ENCODE measurements around the gene PFKL.

Gene PFKL

DNA sequence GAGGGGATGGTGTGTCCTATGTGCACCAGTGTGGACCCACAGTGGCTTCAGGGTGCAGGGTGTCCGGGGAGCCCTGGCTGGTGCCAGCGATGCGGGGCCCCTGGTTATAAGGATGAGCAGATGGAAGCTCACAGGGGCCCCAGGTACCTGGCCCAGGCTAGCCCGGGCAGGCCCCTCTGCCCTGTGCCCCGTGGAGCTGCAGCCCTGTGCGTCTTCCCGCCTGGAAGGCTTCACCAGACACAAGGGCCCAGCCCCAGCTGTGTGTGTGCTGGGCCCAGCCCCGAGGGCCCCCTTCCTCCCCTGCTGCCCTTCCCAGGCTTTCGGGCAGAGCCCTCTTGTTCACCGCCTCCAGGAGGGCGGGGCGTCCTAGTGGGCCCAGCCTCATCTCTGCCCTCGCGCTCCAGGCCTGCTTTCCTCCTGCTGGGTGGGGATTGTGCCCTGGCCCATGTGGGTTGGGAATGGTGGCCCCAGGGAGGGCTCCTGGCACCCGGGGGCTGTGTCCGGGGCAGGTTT, 15.9 kb downstream of the PFKL start:
- DNase-seq (ENCODE audit: insufficient read length, low spot score) (no peak), FAIRE-seq (no peak)
- TF ChIP-seq, protein P1, sequence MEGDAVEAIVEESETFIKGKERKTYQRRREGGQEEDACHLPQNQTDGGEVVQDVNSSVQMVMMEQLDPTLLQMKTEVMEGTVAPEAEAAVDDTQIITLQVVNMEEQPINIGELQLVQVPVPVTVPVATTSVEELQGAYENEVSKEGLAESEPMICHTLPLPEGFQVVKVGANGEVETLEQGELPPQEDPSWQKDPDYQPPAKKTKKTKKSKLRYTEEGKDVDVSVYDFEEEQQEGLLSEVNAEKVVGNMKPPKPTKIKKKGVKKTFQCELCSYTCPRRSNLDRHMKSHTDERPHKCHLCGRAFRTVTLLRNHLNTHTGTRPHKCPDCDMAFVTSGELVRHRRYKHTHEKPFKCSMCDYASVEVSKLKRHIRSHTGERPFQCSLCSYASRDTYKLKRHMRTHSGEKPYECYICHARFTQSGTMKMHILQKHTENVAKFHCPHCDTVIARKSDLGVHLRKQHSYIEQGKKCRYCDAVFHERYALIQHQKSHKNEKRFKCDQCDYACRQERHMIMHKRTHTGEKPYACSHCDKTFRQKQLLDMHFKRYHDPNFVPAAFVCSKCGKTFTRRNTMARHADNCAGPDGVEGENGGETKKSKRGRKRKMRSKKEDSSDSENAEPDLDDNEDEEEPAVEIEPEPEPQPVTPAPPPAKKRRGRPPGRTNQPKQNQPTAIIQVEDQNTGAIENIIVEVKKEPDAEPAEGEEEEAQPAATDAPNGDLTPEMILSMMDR (IDR thresholded peaks at IDR 0.05; ENCODE audit: insufficient read depth, missing control alignments): no peak

DNA sequence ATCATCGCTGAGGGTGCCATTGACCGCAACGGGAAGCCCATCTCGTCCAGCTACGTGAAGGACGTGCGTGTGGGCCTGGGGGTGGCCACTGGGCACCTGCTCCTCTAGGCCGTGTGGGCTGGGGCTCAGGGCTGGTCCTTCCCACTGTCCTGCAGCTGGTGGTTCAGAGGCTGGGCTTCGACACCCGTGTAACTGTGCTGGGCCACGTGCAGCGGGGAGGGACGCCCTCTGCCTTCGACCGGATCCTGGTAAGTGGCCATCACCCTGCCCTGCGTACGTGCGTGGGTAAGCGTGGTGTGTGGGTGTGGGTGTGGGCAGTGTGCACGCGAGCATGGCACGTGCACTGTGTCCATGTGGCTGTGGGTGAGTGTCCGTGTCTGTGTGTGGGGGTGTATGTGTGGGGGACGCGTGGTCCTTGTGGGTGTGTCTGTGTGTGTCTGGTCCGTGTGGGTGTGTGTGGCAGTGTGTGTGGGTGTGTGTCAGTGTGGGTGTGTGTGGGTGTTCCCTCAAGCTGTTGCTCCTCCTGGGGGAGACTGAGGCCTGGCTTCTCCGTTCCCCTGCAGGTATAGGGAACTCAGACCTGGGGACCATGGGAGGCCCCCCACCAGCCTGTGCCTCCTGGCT, 16.5 kb downstream of the PFKL start:
- FAIRE-seq: no peak
- DNase-seq (ENCODE audit: insufficient read length, low spot score): no peak
- TF ChIP-seq, protein P1 (IDR thresholded peaks at IDR 0.05; ENCODE audit: insufficient read depth, missing control alignments): no peak

DNA sequence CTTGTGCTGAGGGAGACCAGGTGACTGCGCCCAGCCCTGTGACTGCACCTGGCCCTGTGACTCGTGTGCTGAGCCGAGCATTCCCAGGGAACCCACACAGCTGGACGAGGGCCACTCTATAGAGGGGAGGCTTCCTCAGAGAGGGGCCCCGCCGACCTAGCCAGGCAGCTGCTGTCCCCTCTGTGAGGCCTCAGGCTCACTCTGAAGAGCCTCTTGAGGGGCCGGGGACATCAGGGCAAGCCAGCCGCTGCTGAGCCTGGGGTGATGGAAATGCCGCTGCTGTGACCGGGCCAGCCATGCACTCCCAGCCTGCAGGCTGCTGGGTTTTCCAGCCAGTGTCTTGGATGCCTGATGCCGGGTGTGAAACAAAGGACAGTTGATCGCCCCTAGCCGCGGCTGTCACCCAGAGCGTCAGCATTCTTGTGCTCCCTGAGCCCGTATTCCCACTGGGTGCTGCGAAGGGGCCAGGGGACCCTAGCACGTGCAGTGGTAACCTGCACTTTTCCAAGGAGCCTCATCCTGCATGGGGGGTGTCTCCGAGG, 17.5 kb downstream of the PFKL start:
- TF ChIP-seq, protein P1 (IDR thresholded peaks at IDR 0.05; ENCODE audit: insufficient read depth, missing control alignments): no peak
- no peak for DNase-seq (ENCODE audit: insufficient read length, low spot score)
- no peak for FAIRE-seq

DNA sequence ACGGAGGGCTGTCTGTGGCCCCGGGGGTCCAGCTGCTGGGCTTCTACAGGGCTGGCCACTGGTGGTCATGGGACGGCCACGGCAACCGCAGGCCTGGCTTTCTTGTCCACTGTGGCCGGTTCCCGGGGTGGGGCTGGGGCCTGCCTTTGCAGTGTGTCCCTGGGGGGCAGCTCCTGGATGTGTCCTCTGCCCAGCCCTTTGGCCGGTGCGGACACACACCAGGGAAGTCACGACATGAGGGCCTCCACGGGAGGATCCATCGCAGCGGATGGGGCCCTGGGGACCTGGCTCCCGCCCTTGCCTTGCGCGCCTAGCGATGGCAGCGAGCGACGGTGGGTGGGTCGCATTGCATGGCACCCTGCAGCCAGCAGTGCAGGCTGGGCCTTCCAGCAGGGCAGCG, 18.0 kb downstream of the PFKL start:
- FAIRE-seq (no peak), DNase-seq (ENCODE audit: insufficient read length, low spot score) (no peak)
- TF ChIP-seq, protein P1 (IDR thresholded peaks at IDR 0.05; ENCODE audit: insufficient read depth, missing control alignments): no peak

DNA sequence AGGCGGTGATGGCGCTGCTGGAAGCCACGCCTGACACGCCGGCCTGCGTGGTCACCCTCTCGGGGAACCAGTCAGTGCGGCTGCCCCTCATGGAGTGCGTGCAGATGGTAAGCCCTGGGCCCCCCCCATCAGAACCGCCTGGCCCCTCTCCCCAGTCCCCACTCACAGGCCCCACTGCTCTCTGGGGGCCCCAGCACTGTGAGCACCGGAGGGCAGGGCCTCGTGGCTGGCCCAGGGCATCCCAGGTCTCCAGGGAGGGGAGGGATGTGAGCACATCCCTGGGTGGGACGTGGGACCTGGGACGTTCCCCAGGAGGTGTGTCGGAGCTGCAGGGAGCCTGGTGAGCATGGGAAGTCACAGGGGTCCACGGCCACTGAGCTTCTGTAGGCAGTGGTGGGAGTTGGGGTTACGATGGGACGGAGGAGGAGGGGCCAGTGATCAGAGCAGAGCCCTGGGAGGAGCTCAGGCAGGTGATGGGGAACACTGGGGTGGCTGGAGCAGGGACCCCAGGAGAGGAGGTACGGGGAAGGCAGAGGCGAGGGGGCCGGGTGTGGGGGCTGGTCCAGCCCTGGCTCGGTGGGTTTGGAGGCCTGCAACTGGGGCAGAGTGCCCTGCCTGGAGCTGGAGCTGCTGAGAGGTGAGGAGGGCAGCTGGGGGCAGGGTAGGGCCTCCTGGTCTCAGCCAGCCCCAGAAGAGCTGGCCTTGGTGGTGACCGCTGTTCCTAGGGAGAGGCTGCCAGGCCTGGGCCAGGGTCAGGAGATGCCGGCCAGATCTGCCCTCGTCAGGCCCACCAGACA, 18.8 kb downstream of the PFKL start:
- TF ChIP-seq, protein P1 (IDR thresholded peaks at IDR 0.05; ENCODE audit: insufficient read depth, missing control alignments): no peak
- DNase-seq (ENCODE audit: insufficient read length, low spot score): no peak
- FAIRE-seq: no peak

DNA sequence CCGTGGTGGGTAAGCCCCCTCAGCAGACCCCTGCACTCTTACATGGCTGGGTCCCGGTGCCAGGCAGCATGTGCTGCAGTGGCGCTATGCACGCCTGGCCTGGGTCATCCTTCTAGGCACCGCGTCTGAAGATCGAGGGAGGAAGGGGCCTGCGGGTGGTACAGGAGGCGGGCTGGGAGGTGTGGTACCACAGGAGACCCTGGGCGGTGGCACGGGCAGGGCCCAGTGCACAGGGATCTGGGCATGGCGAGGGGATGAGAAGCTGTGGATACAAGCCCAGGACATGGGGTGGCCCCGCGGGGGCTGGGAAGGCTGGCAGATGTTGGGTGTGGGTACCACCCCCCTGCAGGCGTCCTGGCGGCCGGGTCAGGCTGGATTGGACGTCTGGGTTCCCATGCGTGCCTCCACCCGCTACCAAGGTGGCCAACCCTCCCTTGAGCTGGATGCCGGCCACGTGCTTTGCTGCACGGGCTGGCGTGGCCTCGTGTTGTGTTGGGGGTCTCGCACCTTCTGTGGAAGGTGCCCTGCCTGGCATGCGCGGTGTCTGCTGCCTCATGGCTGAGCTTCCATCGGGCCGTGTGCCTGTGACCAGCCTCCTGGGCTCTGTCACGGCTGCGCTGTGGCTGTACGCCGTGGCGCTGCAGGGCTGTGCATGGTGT, 19.7 kb downstream of the PFKL start:
- TF ChIP-seq, protein P1 (IDR thresholded peaks at IDR 0.05; ENCODE audit: insufficient read depth, missing control alignments): no peak
- FAIRE-seq (no peak), DNase-seq (ENCODE audit: insufficient read length, low spot score) (no peak)
